Measurements from ENCODE around the gene RPS3.

- TF ChIP-seq CTCF (IDR thresholded peaks at IDR 0.05): no peak
- no peak for TF ChIP-seq POLR2A (IDR thresholded peaks at IDR 0.05)
These were observed 34.7 kb downstream of the RPS3 start for GRCh38 chr11:75434051-75434450.
